B cell (primary cell): Measurements from ENCODE around the gene MYOM3. TPM values are rescaled to one million over a fixed set of nuclear protein-coding genes. Genes with fewer than 3 reads are reported as not detected.

Experiments
- ATAC-seq: fragments of 200-7000 bp; cut with Tn5 transposase; one replicate; pipeline ENCODE4 v1.10.0; 2021; ENCODE audit warnings: low read depth, mild to moderate bottlenecking, moderate number of reproducible peaks, moderate library complexity
- CTCF ChIA-PET: fragments of 350-600 bp; sonication (Branson Sonifier 250); formaldehyde crosslinking; loops from one replicate; lab custom pipeline; 2021; ENCODE audit warnings: antibody characterized with exemption, inconsistent platforms; lab: Charles Lee
- POLR2A ChIA-PET: fragments of 350-600 bp; sonication (Branson Sonifier 250); formaldehyde crosslinking; loops from one replicate; lab custom pipeline; 2021; ENCODE audit warnings: antibody characterized with exemption; lab: Charles Lee
- DNase-seq: peaks from one replicate; pipeline ENCODE4 v3.0.0; 2013
- H2AFZ ChIP-seq: 2 replicates; pipeline ENCODE4 v1.6.1; 2012; ENCODE audit warnings: mild to moderate bottlenecking, low read depth, low read length; ENCODE audit not compliant: insufficient read depth, poor library complexity, severe bottlenecking
- H3K27ac ChIP-seq, 2 donors: 1 replicate in 1 of 2; 2 replicates in 1 of 2; pipeline ENCODE4 v1.5.1; 2012 to 2013; ENCODE audit warnings: low read length in 2 of 2, mild to moderate bottlenecking in 2 of 2, moderate library complexity in 1 of 2
- H3K27me3 ChIP-seq, 4 experiments: fragments of 200-600 bp in 1 of 4; sonication (generic) in 1 of 4; replicated peaks in 1 of 4; 1 replicate in 2 of 4; 2 replicates in 2 of 4; pipeline versions ENCODE4 v1.6.1 to v1.7.0; 2013 to 2016; ENCODE audit warnings: low read length in 3 of 4, mild to moderate bottlenecking in 2 of 4, mixed read lengths in 1 of 4, moderate library complexity in 1 of 4; ENCODE audit not compliant: insufficient read depth in 4 of 4, control insufficient read depth in 3 of 4; ENCODE audit errors: control extremely low read depth in 1 of 4
- H3K36me3 ChIP-seq, 2 experiments: replicated peaks in 1 of 2; 1 replicate in 1 of 2; 2 replicates in 1 of 2; pipeline versions ENCODE4 v1.6.1 to v1.7.1; 2013; ENCODE audit warnings: low read length in 1 of 2; ENCODE audit not compliant: insufficient read depth in 2 of 2, control insufficient read depth in 1 of 2; ENCODE audit errors: control extremely low read depth in 1 of 2, extremely low read depth in 1 of 2
- H3K4me1 ChIP-seq, 2 donors: fragments of 200-600 bp in 1 of 2; sonication (generic) in 1 of 2; 1 replicate in 1 of 2; 2 replicates in 1 of 2; pipeline versions ENCODE4 v1.5.1 to v1.6.1; 2013 to 2017; ENCODE audit warnings: low read length in 2 of 2; ENCODE audit not compliant: control insufficient read depth in 2 of 2, insufficient read depth in 2 of 2
- H3K4me2 ChIP-seq: replicated peaks from 2 replicates; pipeline ENCODE3; 2012; ENCODE audit warnings: mild to moderate bottlenecking, low read depth, low read length; ENCODE audit not compliant: poor library complexity, severe bottlenecking
- H3K4me3 ChIP-seq, 5 experiments: fragments of 200-600 bp in 1 of 5; sonication (generic) in 1 of 5; 1 replicate in 3 of 5; 2 replicates in 2 of 5; pipeline versions ENCODE4 v1.5.1 to v1.7.0; 2011 to 2016; ENCODE audit warnings: low read length in 4 of 5, mild to moderate bottlenecking in 4 of 5, low read depth in 2 of 5, control low read depth in 1 of 5, moderate library complexity in 1 of 5; ENCODE audit not compliant: insufficient read depth in 1 of 5; ENCODE audit errors: control extremely low read depth in 1 of 5, extremely low read depth in 1 of 5
- H3K79me2 ChIP-seq: fragments of 200-600 bp; sonication (generic); one replicate; pipeline ENCODE4 v1.6.0; 2016; ENCODE audit warnings: low read length; ENCODE audit not compliant: control insufficient read depth, insufficient read depth
- H3K9ac ChIP-seq: fragments of 200-600 bp; sonication (generic); 2 replicates; pipeline ENCODE4 v1.6.1; 2017; ENCODE audit warnings: mild to moderate bottlenecking, low read length, moderate library complexity
- H3K9me3 ChIP-seq, 3 donors: one replicate each; pipeline versions ENCODE4 v1.6.1 to v1.7.1; 2013; ENCODE audit warnings: low read length in 2 of 3; ENCODE audit not compliant: control insufficient read depth in 2 of 3, insufficient read depth in 1 of 3; ENCODE audit errors: control extremely low read depth in 1 of 3
- H4K20me1 ChIP-seq: 2 replicates; pipeline ENCODE4 v1.6.0; 2012; ENCODE audit warnings: mild to moderate bottlenecking, low read length; ENCODE audit not compliant: insufficient read depth, control insufficient read depth, poor library complexity, severe bottlenecking
- H3K27ac Mint-ChIP-seq: one replicate; pipeline ENCODE4 v1.8.0; 2021; ENCODE audit warnings: mixed read lengths
- H3K27me3 Mint-ChIP-seq: one replicate; pipeline ENCODE4 v1.8.0; 2021; ENCODE audit warnings: mixed read lengths
- H3K4me1 Mint-ChIP-seq: one replicate; pipeline ENCODE4 v1.8.0; 2021; ENCODE audit warnings: mixed read lengths
- H3K4me3 Mint-ChIP-seq: one replicate; pipeline ENCODE4 v1.8.0; 2021; ENCODE audit warnings: mixed read lengths
- H3K9me3 Mint-ChIP-seq: one replicate; pipeline ENCODE4 v1.8.0; 2022; ENCODE audit warnings: mixed read lengths; ENCODE audit not compliant: insufficient read depth
- CTCF ChIP-seq: fragments of 200-600 bp; IDR thresholded peaks from one replicate; pipeline ENCODE4 v1.8.0; 2022; ENCODE audit warnings: antibody characterized with exemption, mild to moderate bottlenecking
- EZH2 ChIP-seq: IDR thresholded peaks from 2 replicates; pipeline ENCODE4 v1.6.1; 2012; ENCODE audit warnings: borderline replicate concordance, low read depth, mild to moderate bottlenecking, moderate library complexity, low read length; ENCODE audit not compliant: insufficient read depth, poor library complexity, severe bottlenecking
- WGBS: methylation state at CpG from one replicate; pipeline ENCODE4 v1.1.5; 2013; ENCODE audit warnings: missing lambda C conversion rate; ENCODE audit not compliant: insufficient coverage; 5-methylcytosine and 5-hydroxymethylcytosine counted together
- intact Hi-C: fragments of 100-400 bp; cut with micrococcal nuclease; formaldehyde crosslinking; loops from one replicate; pipeline ENCODE4 v1.10.0; 2022
- polyA plus RNA-seq: library from polyadenylated mRNA; depleted of rRNA; stranded (reverse); fragments of >200 nt; gene quantifications from 2 replicates; pipeline ENCODE4 v1.2.3, GENCODE V29; 2012
- total RNA-seq, 2 donors: library from RNA; stranded (reverse); fragments of 120-200 nt in 1 of 2; gene quantifications; 1 replicate in 1 of 2; 2 replicates in 1 of 2; pipeline versions ENCODE4 v1.2.3 to v1.2.4, GENCODE V29; 2013 to 2022

MYOM3 gene
- total and polyA plus RNA-seq, 2 donors (not counting 1 experiment from before 2014, with no cell fraction given) = not detected

DNA sequence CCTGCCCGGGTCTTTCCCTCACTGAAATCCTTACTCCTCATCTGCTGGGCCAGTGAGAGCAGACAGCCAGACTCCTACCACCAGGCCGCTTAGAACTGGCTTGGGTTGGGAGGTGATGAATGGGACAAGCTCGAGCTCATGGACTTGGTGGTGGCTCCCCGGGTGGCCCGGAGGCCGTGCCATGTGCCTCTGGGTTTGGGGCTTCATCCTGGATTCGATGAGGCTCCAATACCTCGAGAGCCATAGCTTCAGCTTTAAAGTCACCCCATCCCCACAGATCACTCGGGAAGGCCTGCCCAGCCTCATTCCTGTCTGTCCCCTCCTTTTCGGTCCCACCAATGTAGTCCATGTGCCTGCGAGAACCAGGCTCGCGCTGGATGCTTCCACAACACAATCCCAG is 51.5 kb downstream of the MYOM3 start:
- Histone ChIP-seq H3K36me3 (no peaks in the 10 kb centered on the region), H3K4me1 (no peaks in the 10 kb centered on the region), H3K27ac (no peak overlapping the region), H3K9me3 (peaks cover 0 to 15% (median 0%) of the 10 kb centered on the region in 3 donors), H3K9ac (no peak overlapping the region), H3K27me3 (no peaks in the 10 kb centered on the region), H3K4me3 (no peak overlapping the region), H2AFZ (no peak overlapping the region), H3K4me2 (no peak overlapping the region), H3K79me2 (no peaks in the 10 kb centered on the region), H4K20me1 (no peaks in the 10 kb centered on the region)
- Mint-ChIP-seq H3K27ac (no peak overlapping the region), H3K27me3 (peaks cover 3% of the 10 kb centered on the region), H3K9me3 (peaks cover 4% of the 10 kb centered on the region), H3K4me1 (no peaks in the 10 kb centered on the region), H3K4me3 (no peak overlapping the region)
- no peak for DNase-seq
- ATAC-seq = no peak
- no peak for TF ChIP-seq CTCF
- TF ChIP-seq EZH2 = no peak
- intact Hi-C loops = no loop called here
- ChIA-PET POLR2A (no interaction called here), CTCF (interaction anchor here (1.2 to 1.8 kb wide), 3 partner anchors 9 to 332 kb away, joined by 4 to 5 read pairs (median 4); no protein-coding TSS in a partner anchor)
- 93% methylated on average over 13 of the region's 13 CpGs for WGBS

- ATAC-seq (no peak), DNase-seq (no peak)
- no peak overlapping the region for H3K4me2 ChIP-seq
- H3K4me3 ChIP-seq = no peak overlapping the region
- H3K27ac ChIP-seq = no peak overlapping the region
- POLR2A ChIA-PET = interaction anchor here (0.5 kb wide), 1 partner anchor 151 kb away, joined by 3 read pairs; no protein-coding TSS in a partner anchor
- no peaks in the 10 kb centered on the region for H3K4me1 ChIP-seq
- H3K27me3 ChIP-seq = no peaks in the 10 kb centered on the region
- H3K79me2 ChIP-seq = no peaks in the 10 kb centered on the region
- no peaks in the 10 kb centered on the region for H4K20me1 ChIP-seq
- no peak overlapping the region for H2AFZ ChIP-seq
- no peaks in the 10 kb centered on the region for H3K36me3 ChIP-seq
- 94% methylated on average over 8 of the region's 14 CpGs for WGBS
- no peak overlapping the region for H3K9ac ChIP-seq
- Mint-ChIP-seq H3K27me3 (peaks cover 3% of the 10 kb centered on the region), H3K9me3 (peaks cover 4% of the 10 kb centered on the region), H3K4me1 (no peaks in the 10 kb centered on the region), H3K27ac (no peak overlapping the region), H3K4me3 (no peak overlapping the region)
- intact Hi-C loops = no loop called here
- H3K9me3 ChIP-seq = peaks cover 0 to 15% (median 0%) of the 10 kb centered on the region in 3 donors
- TF ChIP-seq EZH2 = no peak
- no peak for TF ChIP-seq CTCF
- CTCF ChIA-PET = interaction anchor here (1.1 kb wide), 1 partner anchor 12 kb away, joined by 3 read pairs; no protein-coding TSS in a partner anchor
Observed at GRCh38 chr1:24058671-24059455, 53.1 kb downstream of the MYOM3 start.
